ENCODE results near the gene ZFYVE28.

DNA sequence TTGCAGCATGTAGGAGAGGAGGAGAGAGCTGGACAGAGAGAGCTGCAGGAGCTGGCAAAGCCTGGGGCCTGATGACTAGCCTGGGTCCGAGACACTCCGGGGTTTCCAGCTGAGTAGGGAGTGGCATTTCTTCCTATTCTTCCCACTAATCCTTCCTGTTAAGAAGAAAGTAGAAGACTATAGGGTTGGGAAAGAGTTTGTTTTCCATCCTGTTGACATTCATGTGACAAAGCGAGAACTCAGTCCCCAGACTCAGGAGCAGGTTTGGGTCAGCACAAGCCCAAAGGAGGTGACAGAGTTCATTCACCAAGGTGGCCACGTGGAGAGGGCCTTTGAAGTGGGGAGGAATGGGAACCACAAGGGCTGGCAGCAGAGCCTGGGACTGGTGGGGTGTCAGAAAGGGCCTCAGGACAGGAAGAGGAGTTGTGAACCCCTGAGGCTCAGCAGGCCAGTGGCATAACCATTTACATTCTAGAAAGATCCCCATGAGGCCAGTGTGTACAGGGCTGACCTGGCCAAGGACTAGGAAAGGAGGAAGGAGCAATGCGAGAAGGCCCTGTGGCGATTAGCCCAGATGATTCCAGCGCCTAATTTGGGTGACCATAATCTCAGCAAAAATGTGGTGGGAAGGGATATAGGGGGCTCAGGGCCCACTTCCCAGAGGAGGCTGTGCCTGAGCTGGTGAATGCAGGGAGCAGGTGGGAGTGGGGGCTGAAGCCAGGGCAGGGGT lies 173.2 kb downstream of the ZFYVE28 start:
- TF ChIP-seq, protein P1, sequence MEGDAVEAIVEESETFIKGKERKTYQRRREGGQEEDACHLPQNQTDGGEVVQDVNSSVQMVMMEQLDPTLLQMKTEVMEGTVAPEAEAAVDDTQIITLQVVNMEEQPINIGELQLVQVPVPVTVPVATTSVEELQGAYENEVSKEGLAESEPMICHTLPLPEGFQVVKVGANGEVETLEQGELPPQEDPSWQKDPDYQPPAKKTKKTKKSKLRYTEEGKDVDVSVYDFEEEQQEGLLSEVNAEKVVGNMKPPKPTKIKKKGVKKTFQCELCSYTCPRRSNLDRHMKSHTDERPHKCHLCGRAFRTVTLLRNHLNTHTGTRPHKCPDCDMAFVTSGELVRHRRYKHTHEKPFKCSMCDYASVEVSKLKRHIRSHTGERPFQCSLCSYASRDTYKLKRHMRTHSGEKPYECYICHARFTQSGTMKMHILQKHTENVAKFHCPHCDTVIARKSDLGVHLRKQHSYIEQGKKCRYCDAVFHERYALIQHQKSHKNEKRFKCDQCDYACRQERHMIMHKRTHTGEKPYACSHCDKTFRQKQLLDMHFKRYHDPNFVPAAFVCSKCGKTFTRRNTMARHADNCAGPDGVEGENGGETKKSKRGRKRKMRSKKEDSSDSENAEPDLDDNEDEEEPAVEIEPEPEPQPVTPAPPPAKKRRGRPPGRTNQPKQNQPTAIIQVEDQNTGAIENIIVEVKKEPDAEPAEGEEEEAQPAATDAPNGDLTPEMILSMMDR (IDR thresholded peaks at IDR 0.05; ENCODE audit: insufficient read depth, low read length, poor library complexity, severe bottlenecking): no peak
- no peak for TF ChIP-seq EZH2phosphoT487 (conservative IDR thresholded peaks at IDR 0.05; ENCODE audit: low read length)

Data from SU-DHL-6 (cell line).